ENCODE data around the gene MGMT.

The MGMT gene

GRCh38 chr10:129705676-129706075 lies 238.6 kb downstream of the MGMT start:
- no peak overlapping the region for H3K4me3 ChIP-seq (ENCODE audit: low read depth, low read length)
- in situ Hi-C loops (cut with HindIII; ENCODE audit: low sequenced_read_pairs), result no loop called here
- no peak for DNase-seq (ENCODE audit: low read depth)
- TF ChIP-seq, protein P1, sequence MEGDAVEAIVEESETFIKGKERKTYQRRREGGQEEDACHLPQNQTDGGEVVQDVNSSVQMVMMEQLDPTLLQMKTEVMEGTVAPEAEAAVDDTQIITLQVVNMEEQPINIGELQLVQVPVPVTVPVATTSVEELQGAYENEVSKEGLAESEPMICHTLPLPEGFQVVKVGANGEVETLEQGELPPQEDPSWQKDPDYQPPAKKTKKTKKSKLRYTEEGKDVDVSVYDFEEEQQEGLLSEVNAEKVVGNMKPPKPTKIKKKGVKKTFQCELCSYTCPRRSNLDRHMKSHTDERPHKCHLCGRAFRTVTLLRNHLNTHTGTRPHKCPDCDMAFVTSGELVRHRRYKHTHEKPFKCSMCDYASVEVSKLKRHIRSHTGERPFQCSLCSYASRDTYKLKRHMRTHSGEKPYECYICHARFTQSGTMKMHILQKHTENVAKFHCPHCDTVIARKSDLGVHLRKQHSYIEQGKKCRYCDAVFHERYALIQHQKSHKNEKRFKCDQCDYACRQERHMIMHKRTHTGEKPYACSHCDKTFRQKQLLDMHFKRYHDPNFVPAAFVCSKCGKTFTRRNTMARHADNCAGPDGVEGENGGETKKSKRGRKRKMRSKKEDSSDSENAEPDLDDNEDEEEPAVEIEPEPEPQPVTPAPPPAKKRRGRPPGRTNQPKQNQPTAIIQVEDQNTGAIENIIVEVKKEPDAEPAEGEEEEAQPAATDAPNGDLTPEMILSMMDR (IDR thresholded peaks at IDR 0.05; ENCODE audit: low read depth, low read length, missing control alignments), result no peak

- in situ Hi-C loops (cut with HindIII; ENCODE audit: low sequenced_read_pairs), result no loop called here
- DNase-seq (ENCODE audit: low read depth), result no peak
- TF ChIP-seq, protein P1 (IDR thresholded peaks at IDR 0.05; ENCODE audit: low read depth, low read length, missing control alignments), result no peak
- H3K4me3 ChIP-seq (ENCODE audit: low read depth, low read length), result no peak overlapping the region
Observed at GRCh38 chr10:129706081-129706480, 239.0 kb downstream of the MGMT start.

GRCh38 chr10:129706523-129706922 lies 239.5 kb downstream of the MGMT start:
- no peak overlapping the region for H3K4me3 ChIP-seq (ENCODE audit: low read depth, low read length)
- in situ Hi-C loops (cut with HindIII; ENCODE audit: low sequenced_read_pairs), result no loop called here
- TF ChIP-seq, protein P1 (IDR thresholded peaks at IDR 0.05; ENCODE audit: low read depth, low read length, missing control alignments), result no peak
- no peak for DNase-seq (ENCODE audit: low read depth)

DNA sequence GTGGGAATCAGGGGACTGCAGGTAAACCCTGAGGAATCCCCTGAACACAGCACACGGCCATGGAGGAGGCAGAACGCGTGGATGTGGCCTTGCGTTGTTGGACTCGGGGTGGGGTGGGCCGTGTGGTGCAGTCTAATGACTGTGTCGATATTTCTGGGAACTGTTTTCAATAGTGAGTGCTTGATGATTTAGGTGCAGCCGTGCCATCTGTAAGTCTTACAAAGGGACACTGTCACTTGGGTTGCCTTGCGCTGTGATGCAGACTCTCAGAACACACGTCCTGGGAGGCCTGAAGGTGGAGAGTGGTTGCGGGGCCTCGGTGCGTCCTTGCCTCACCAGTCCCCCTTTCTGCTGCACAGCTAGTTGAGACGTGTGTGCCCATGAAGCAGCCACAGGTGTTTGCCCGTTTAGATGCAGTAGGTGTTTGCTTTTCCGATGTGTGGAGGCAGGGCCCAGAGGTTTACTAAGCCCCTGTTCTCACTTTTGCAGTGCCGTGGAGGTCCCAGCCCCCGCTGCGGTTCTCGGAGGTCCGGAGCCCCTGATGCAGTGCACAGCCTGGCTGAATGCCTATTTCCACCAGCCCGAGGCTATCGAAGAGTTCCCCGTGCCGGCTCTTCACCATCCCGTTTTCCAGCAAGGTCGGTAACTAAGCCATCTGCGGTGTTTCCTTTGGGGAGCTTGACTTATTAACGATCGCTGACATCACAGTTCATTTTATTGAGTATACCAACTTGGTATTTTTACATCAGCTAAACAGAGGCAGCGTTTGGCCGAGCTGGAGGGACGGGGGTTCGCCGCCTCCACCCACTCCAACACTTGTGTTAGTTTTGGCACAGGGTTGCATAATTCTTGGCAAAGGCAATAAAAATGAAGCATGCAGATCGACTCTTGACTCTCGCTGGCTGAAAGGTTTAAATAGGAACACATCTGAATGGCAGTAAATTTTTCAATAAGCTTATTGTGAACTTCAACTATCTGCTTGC lies 240.7 kb downstream of the MGMT start:
- TF ChIP-seq, protein P1 (IDR thresholded peaks at IDR 0.05; ENCODE audit: low read depth, low read length, missing control alignments), result no peak
- DNase-seq (ENCODE audit: low read depth), result peak; percentile 13
- no peak overlapping the region for H3K4me3 ChIP-seq (ENCODE audit: low read depth, low read length)
- in situ Hi-C loops (cut with HindIII; ENCODE audit: low sequenced_read_pairs), result no loop called here

DNA sequence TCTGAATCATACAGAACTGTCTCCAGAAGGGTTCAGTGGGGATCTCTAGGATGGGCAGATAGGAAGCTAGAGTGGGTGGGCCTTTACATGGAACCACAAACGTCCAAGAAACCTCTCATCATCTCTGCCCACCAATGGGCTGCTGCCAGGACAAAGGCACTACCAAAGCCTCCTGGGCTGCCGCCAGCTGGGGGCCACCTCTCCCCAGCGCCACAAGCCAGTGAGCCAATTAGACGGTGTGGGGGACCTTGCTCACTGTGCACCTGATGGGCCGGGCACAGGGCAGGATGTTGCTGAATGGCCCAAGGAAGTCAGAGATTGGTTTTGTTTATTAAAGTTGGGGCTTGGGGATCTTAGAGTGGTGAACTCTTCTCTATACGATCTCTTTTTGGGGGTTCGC lies 242.1 kb downstream of the MGMT start:
- in situ Hi-C loops (cut with HindIII; ENCODE audit: low sequenced_read_pairs), result no loop called here
- TF ChIP-seq, protein P1 (IDR thresholded peaks at IDR 0.05; ENCODE audit: low read depth, low read length, missing control alignments), result no peak
- no peak overlapping the region for H3K4me3 ChIP-seq (ENCODE audit: low read depth, low read length)
- DNase-seq (ENCODE audit: low read depth), result no peak

DNA sequence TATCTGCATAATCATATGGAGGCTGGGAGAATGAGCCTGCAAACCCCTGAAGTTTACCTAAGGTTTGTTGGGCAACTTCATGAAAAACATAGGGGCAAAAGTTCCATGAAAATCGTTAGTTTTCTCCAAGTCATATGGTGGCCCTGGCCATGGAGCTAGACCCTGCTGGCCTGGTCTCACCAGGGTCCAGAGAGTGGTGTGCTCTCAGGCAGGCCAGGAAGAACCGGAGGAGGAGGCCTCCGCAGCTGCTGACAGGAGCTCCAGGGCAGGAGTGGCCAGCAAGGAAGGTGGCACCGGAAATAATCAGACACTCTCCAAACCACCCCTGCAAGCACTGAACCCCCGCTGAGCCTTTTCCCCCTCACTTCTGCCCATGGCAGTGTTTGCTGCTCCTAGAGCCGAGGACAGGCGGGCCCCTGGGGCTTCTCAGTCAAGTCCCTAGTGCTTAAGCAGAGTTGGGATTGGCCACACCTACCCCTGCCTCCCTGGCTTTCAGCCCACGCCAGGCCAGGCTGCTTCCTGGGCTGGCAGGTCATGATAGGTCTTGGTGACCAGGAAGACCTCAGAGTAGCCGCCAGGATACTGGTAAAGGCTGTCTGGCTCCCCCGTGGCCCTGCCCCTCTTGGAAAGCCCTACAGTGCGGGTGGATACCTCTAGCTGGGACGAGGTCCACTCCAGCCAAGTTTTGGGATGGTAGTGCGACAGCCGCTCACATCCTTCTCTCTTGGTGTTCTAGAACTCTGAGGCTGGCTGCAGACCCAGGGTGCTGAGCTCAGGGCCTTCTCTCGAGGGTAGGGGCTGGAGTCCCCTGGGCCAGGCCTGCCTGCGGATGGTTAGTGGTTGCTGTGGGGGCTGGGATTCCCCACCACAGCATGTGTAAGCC lies 242.8 kb downstream of the MGMT start:
- in situ Hi-C loops (cut with HindIII; ENCODE audit: low sequenced_read_pairs), result no loop called here
- DNase-seq (ENCODE audit: low read depth), result no peak
- no peak overlapping the region for H3K4me3 ChIP-seq (ENCODE audit: low read depth, low read length)
- TF ChIP-seq, protein P1 (IDR thresholded peaks at IDR 0.05; ENCODE audit: low read depth, low read length, missing control alignments), result no peak
